Uterus (tissue), 4 donors: ENCODE measurements around the gene STKLD1. TPM values are rescaled to one million over a fixed set of nuclear protein-coding genes. Genes with fewer than 3 reads are reported as not detected.
"Not testable (repeated sequence)": the region's sequence is repeated elsewhere in the genome, so short reads cannot be mapped to it uniquely, and the experiment has no call there.

ENCODE experiments used
- DNase-seq, 2 donors: peaks; one replicate each; pipeline ENCODE4 v3.0.0-alpha.2; 2019 to 2020
- H3K27ac ChIP-seq, 2 donors: fragments of 200-600 bp; sonication (generic); 1 replicate in 1 of 2; 2 replicates in 1 of 2; pipeline ENCODE4 v1.5.1; 2016 to 2018
- H3K27me3 ChIP-seq, 2 donors: fragments of 200-600 bp; sonication (generic); one replicate each; pipeline ENCODE4 v1.5.1; 2018 to 2019; ENCODE audit warnings: control low read depth in 1 of 2
- H3K36me3 ChIP-seq, 2 donors: fragments of 200-600 bp; sonication (generic); one replicate each; pipeline ENCODE4 v1.5.1; 2019; ENCODE audit warnings: control low read depth in 1 of 2
- H3K4me1 ChIP-seq, 2 donors: fragments of 200-600 bp; sonication (generic); one replicate each; pipeline ENCODE4 v1.5.1; 2018 to 2019; ENCODE audit warnings: control low read depth in 1 of 2
- H3K4me3 ChIP-seq, 2 donors: fragments of 200-600 bp; sonication (generic); 1 replicate in 1 of 2; 2 replicates in 1 of 2; pipeline ENCODE4 v1.5.1; 2018 to 2019; ENCODE audit warnings: mild to moderate bottlenecking in 1 of 2
- H3K9me3 ChIP-seq, 2 donors: fragments of 200-600 bp; sonication (generic); one replicate each; pipeline ENCODE4 v1.5.1; 2019; ENCODE audit warnings: control low read depth in 1 of 2
- POLR2A ChIP-seq, 2 donors: fragments of 450-650 bp; IDR thresholded peaks; one replicate each; pipeline ENCODE4 v1.6.1; 2016; ENCODE audit warnings: antibody characterized with exemption in 2 of 2, mild to moderate bottlenecking in 1 of 2, moderate library complexity in 1 of 2
- intact Hi-C: fragments of 100-400 bp; cut with DNase I; formaldehyde crosslinking; loops from one replicate; pipeline ENCODE4 v1.15.1; 2023; ENCODE audit warnings: low total_unique reads
- total RNA-seq, 4 donors: library from RNA; depleted of rRNA in 3 of 4; stranded (reverse); fragments of >200 nt in 3 of 4; gene quantifications; one replicate each; pipeline versions ENCODE4 v1.1.0 to v1.2.4, GENCODE V29; 2014 to 2023
- TF ChIP-seq, protein P1 (sequence below), 4 experiments: fragments of 200-600 bp in 2 of 4; fragments of 450-650 bp in 2 of 4; sonication (generic) in 2 of 4; IDR thresholded peaks; one replicate each; pipeline ENCODE4 v1.5.1; 2016 to 2019; ENCODE audit warnings: antibody characterized with exemption in 4 of 4, mild to moderate bottlenecking in 2 of 4, moderate library complexity in 1 of 4
- donor health status: DM: yes; HTN: yes; CAD: no.

STKLD1 gene
- total RNA-seq, 4 donors from 2014 or later = 0.88 to 1.7 (median 1.5) TPM; not detected in 1

DNA sequence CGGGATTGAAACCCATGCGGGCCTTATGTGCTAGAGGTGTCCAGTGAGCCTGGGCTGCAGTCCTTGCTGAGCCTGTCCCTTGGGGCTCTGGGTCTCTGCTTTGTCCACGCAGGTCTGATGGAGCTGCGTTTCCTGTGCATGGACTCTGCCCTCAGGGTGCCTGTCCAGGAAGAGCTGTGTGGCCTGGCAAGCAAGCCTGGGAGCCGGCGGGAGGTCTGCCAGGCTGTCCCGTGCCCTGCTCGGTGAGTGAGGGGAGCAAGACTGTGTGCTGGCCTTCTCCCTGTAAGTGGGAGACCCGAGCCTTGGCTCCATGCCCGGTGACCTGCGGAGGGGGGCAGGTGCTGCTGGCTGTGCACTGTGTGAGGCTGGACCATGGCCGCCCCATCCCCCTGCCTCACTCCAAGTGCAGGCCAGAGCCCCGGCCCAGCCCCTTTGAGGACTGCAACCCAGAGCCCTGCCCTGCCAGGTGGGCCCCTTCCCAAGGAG, 72.4 kb downstream of the STKLD1 start:
- Histone ChIP-seq H3K36me3 (no peaks in the 10 kb centered on the region), H3K4me3 (no peak overlapping the region)

DNA sequence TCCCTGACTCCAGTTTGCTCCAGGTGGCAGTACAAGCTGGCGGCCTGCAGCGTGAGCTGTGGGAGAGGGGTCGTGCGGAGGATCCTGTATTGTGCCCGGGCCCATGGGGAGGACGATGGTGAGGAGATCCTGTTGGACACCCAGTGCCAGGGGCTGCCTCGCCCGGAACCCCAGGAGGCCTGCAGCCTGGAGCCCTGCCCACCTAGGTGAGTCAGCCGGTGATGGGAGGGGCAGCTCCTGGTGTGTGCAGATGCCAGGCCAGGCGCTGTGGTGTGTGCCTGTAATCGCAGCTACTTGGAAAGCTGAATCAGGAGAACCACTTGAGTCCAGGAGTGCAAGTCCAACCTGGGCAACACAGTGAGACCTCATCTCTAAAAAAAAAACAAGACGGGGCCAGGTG, 73.6 kb downstream of the STKLD1 start:
- intact Hi-C loops = no loop called here
- Histone ChIP-seq H3K4me1 (no peaks in the 10 kb centered on the region), H3K36me3 (no peaks in the 10 kb centered on the region), H3K9me3 (no peaks in the 10 kb centered on the region), H3K27me3 (no peaks in the 10 kb centered on the region), H3K27ac (no peak overlapping the region), H3K4me3 (no peak overlapping the region)
- no peak for TF ChIP-seq POLR2A (IDR thresholded peaks at IDR 0.05)
- TF ChIP-seq, protein P1, sequence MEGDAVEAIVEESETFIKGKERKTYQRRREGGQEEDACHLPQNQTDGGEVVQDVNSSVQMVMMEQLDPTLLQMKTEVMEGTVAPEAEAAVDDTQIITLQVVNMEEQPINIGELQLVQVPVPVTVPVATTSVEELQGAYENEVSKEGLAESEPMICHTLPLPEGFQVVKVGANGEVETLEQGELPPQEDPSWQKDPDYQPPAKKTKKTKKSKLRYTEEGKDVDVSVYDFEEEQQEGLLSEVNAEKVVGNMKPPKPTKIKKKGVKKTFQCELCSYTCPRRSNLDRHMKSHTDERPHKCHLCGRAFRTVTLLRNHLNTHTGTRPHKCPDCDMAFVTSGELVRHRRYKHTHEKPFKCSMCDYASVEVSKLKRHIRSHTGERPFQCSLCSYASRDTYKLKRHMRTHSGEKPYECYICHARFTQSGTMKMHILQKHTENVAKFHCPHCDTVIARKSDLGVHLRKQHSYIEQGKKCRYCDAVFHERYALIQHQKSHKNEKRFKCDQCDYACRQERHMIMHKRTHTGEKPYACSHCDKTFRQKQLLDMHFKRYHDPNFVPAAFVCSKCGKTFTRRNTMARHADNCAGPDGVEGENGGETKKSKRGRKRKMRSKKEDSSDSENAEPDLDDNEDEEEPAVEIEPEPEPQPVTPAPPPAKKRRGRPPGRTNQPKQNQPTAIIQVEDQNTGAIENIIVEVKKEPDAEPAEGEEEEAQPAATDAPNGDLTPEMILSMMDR (IDR thresholded peaks at IDR 0.05) = no peak
- no peak for DNase-seq

More for the DNA sequence above, 72.4 kb downstream of the STKLD1 start:
- DNase-seq = no peak
- Histone ChIP-seq H3K27me3 (no peaks in the 10 kb centered on the region), H3K4me1 (no peaks in the 10 kb centered on the region), H3K9me3 (no peaks in the 10 kb centered on the region), H3K27ac (no peak overlapping the region)
- TF ChIP-seq POLR2A (IDR thresholded peaks at IDR 0.05) = no peak
- TF ChIP-seq, protein P1 (IDR thresholded peaks at IDR 0.05) = no peak
- intact Hi-C loops = no loop called here

DNA sequence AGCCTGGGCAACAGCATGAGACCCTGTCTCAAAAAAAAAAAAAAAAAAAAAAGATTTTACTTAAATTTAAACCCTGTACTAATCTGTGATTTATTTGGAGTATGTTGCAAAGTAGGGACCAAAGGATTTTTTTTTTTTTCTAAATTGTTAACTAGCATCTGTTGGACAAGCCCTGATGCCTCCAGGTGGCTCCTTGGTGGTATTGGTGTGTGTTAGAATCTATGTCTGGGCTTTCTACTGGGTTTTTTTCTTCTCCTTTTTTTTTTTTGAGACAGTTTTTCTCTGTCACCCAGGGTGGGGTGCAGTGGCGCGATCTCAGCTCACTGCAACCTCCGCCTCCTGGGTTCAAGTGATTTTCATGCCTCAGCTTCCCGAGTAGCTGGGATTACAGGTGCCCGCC, 75.7 kb downstream of the STKLD1 start:
- H3K9me3 ChIP-seq, H3K4me3 ChIP-seq, H3K27ac ChIP-seq, DNase-seq, H3K27me3 ChIP-seq, intact Hi-C loops, H3K4me1 ChIP-seq, H3K36me3 ChIP-seq: not testable (repeated sequence)

DNA sequence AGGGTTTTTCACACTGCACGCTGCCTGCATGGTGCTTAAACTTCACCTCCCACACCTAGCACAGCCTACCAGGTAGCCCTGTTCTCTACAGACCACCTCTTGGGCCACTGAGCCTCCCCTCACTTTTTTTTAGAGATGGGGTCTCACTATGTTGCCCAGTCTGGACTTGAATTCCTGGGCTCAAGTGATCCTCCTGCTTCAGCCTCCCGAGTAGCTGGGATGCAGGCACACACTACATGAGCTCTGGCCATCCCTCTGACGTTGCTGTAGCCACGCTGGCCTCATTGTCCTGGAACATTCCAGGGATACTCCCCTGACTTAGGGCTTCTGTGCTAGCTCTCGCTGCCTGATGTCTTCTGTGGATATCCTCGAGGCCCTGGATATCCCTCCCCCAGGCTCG, 76.4 kb downstream of the STKLD1 start:
- Histone ChIP-seq H3K36me3 (no peaks in the 10 kb centered on the region), H3K9me3 (no peaks in the 10 kb centered on the region), H3K27ac (no peak overlapping the region), H3K4me3 (no peak overlapping the region), H3K4me1 (no peaks in the 10 kb centered on the region), H3K27me3 (no peaks in the 10 kb centered on the region)
- DNase-seq = no peak
- TF ChIP-seq, protein P1 (IDR thresholded peaks at IDR 0.05) = no peak
- TF ChIP-seq POLR2A (IDR thresholded peaks at IDR 0.05) = no peak
- intact Hi-C loops = no loop called here

DNA sequence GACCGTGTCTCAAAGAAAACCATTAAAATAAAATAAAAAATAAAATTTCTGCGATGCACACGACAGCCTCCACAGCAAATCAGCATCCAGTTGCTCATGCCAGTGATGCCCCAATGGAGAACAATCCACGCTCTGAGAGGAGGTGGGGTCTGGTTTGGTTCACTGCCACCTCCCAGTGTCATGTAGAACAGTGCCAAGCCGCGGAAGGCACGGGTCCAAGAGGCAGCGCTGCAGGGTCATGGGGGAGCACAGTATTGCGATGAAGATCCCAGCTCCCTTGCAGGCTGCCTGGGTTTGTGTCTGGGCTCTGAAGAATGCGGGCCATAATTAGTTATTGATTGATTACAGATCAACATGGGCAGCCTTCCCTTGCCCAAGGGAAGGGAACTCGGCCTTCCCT, 77.5 kb downstream of the STKLD1 start:
- H3K9me3 ChIP-seq = no peaks in the 10 kb centered on the region
- DNase-seq = no peak
- H3K27ac ChIP-seq = no peak overlapping the region
- H3K27me3 ChIP-seq = no peaks in the 10 kb centered on the region
- intact Hi-C loops = no loop called here
- no peaks in the 10 kb centered on the region for H3K36me3 ChIP-seq
- H3K4me3 ChIP-seq = no peak overlapping the region
- H3K4me1 ChIP-seq = no peaks in the 10 kb centered on the region
- TF ChIP-seq, protein P1 (IDR thresholded peaks at IDR 0.05) = no peak
- no peak for TF ChIP-seq POLR2A (IDR thresholded peaks at IDR 0.05)

DNA sequence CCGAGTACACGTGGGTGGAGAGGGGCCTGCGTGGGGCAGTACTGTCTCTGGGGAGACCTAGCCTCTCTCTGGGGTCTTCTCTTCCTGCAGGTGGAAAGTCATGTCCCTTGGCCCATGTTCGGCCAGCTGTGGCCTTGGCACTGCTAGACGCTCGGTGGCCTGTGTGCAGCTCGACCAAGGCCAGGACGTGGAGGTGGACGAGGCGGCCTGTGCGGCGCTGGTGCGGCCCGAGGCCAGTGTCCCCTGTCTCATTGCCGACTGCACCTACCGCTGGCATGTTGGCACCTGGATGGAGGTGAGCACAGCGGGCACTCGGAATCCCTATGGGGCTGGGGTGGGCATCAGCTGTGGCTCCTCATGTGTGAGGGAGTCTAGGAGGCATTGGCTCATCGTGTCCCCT, 78.2 kb downstream of the STKLD1 start:
- H3K27me3 ChIP-seq = no peaks in the 10 kb centered on the region
- intact Hi-C loops = no loop called here
- no peaks in the 10 kb centered on the region for H3K4me1 ChIP-seq
- no peaks in the 10 kb centered on the region for H3K9me3 ChIP-seq
- no peak for DNase-seq
- no peak overlapping the region for H3K27ac ChIP-seq
- no peak overlapping the region for H3K4me3 ChIP-seq
- no peak for TF ChIP-seq POLR2A (IDR thresholded peaks at IDR 0.05)
- TF ChIP-seq, protein P1 (IDR thresholded peaks at IDR 0.05) = no peak
- H3K36me3 ChIP-seq = no peaks in the 10 kb centered on the region
